Retinal pigment epithelial cell (primary cell): ENCODE measurements around the gene PRMT7.

ENCODE experiments used
- DNase-seq: peaks from one replicate; pipeline ENCODE4 v3.0.0-alpha.2; 2010; ENCODE audit warnings: low read depth
- H3K4me3 ChIP-seq: 2 replicates; pipeline ENCODE4 v1.5.1; 2011; ENCODE audit warnings: mild to moderate bottlenecking, low read length, control low read depth, moderate library complexity
- CTCF ChIP-seq: conservative IDR thresholded peaks from 2 replicates; pipeline ENCODE4 v1.5.1; 2011; ENCODE audit warnings: low read depth, low read length, control low read depth, inconsistent platforms

The PRMT7 gene

GRCh38 chr16:68401871-68402747, 91.3 kb downstream of the PRMT7 start:
- H3K4me3 ChIP-seq: no peak overlapping the region
- no peak for DNase-seq
- TF ChIP-seq CTCF: no peak

GRCh38 chr16:68402748-68403040, 91.9 kb downstream of the PRMT7 start:
- no peak for DNase-seq
- TF ChIP-seq CTCF: no peak
- no peak overlapping the region for H3K4me3 ChIP-seq

- TF ChIP-seq CTCF: no peak
- DNase-seq: no peak
- H3K4me3 ChIP-seq: no peak overlapping the region
These were observed 92.4 kb downstream of the PRMT7 start for GRCh38 chr16:68403177-68403576.

GRCh38 chr16:68403704-68404103, 92.9 kb downstream of the PRMT7 start:
- no peak overlapping the region for H3K4me3 ChIP-seq
- DNase-seq: no peak
- TF ChIP-seq CTCF: no peak

GRCh38 chr16:68404736-68405345, 94.0 kb downstream of the PRMT7 start:
- no peak for TF ChIP-seq CTCF
- no peak overlapping the region for H3K4me3 ChIP-seq
- DNase-seq: no peak

GRCh38 chr16:68406458-68407152, 95.8 kb downstream of the PRMT7 start:
- H3K4me3 ChIP-seq: no peak overlapping the region

More at GRCh38 chr16:68406458-68407152, 95.8 kb downstream of the PRMT7 start:
- peak; percentile 22 for DNase-seq
- TF ChIP-seq CTCF: no peak
